DND-41 (cell line): Measurements from ENCODE around the gene DPYD.

Experiments
- ATAC-seq: fragments of 200-7000 bp; cut with Tn5 transposase; 3 replicates; pipeline ENCODE4 v1.9.1; 2021; ENCODE audit warnings: low read depth; ENCODE audit not compliant: insufficient read depth
- DNase-seq: peaks from one replicate; pipeline ENCODE4 v3.0.0-alpha.2; 2020
- H2AFZ ChIP-seq: 2 replicates; pipeline ENCODE4 v1.6.0; 2012; ENCODE audit warnings: low read depth, low read length
- H3K27ac ChIP-seq: 2 replicates; pipeline ENCODE4 v1.5.1; 2012; ENCODE audit warnings: low read length, inconsistent platforms
- H3K27me3 ChIP-seq: fragments of 200-600 bp; sonication (generic); 2 replicates; pipeline ENCODE4 v1.6.0; 2012; ENCODE audit warnings: low read length, mild to moderate bottlenecking, inconsistent platforms; ENCODE audit not compliant: insufficient read depth, poor library complexity
- H3K36me3 ChIP-seq: 2 replicates; pipeline ENCODE4 v1.5.1; 2012; ENCODE audit warnings: low read length, inconsistent platforms; ENCODE audit not compliant: insufficient read depth
- H3K4me1 ChIP-seq: 2 replicates; pipeline ENCODE4 v1.5.1; 2012; ENCODE audit warnings: mild to moderate bottlenecking, low read length; ENCODE audit not compliant: insufficient read depth
- H3K4me2 ChIP-seq: 2 replicates; pipeline ENCODE4 v1.6.0; 2012; ENCODE audit warnings: mild to moderate bottlenecking, moderate library complexity, low read length, inconsistent platforms; ENCODE audit not compliant: insufficient read depth
- H3K4me3 ChIP-seq, 2 experiments: fragments of 200-600 bp in 1 of 2; shearing (Covaris generic) in 1 of 2; 2 replicates each; pipeline ENCODE4 v1.5.1; 2012 to 2016; ENCODE audit warnings: inconsistent platforms in 2 of 2, low read length in 2 of 2, mild to moderate bottlenecking in 2 of 2, low read depth in 1 of 2, moderate library complexity in 1 of 2
- H3K79me2 ChIP-seq: 2 replicates; pipeline ENCODE4 v1.6.0; 2012; ENCODE audit warnings: low read length, inconsistent platforms; ENCODE audit not compliant: insufficient read depth
- H3K9ac ChIP-seq: 2 replicates; pipeline ENCODE4 v1.6.0; 2012; ENCODE audit warnings: low read depth, mild to moderate bottlenecking, inconsistent platforms, low read length, moderate library complexity
- H3K9me3 ChIP-seq: 2 replicates; pipeline ENCODE4 v1.5.1; 2012; ENCODE audit warnings: low read length, moderate library complexity, mild to moderate bottlenecking, inconsistent platforms; ENCODE audit not compliant: insufficient read depth, severe bottlenecking
- H4K20me1 ChIP-seq: 2 replicates; pipeline ENCODE4 v1.6.0; 2012; ENCODE audit warnings: low read length; ENCODE audit not compliant: insufficient read depth
- EZH2 ChIP-seq: IDR thresholded peaks from 3 replicates; pipeline ENCODE4 v1.6.1; 2012; ENCODE audit warnings: borderline replicate concordance, low read depth, mild to moderate bottlenecking, moderate library complexity, low read length, inconsistent platforms; ENCODE audit not compliant: severe bottlenecking
- TF ChIP-seq, protein P1 (sequence below): IDR thresholded peaks from 2 replicates; pipeline ENCODE4 v1.5.1; 2012; ENCODE audit warnings: borderline replicate concordance, low read length, moderate library complexity, mild to moderate bottlenecking; ENCODE audit not compliant: poor library complexity, severe bottlenecking; ENCODE audit errors: extremely low read depth

The DPYD gene

DNA sequence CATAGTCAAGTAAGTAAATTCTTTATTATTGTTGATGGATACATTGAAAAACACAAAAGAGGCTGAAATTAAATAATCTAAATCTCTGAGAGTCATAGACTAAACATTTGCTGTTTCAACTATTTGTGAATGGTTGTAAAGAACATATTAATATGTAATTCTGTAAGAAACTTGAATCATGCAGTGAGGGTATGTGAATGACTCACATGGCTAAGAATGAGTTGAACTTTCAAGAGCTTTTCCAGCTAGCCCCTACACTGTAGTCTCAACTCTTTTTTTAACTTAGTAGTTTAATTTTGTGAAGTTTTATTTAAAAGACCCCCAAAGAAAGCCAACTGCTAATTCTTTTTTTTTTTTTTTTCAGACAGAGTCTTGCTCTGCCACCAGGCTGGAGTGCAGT lies 588.1 kb downstream of the DPYD start:
- no peaks in the 10 kb centered on the region for H3K27me3 ChIP-seq
- DNase-seq (no peak), ATAC-seq (no peak)
- no peaks in the 10 kb centered on the region for H3K79me2 ChIP-seq
- H4K20me1 ChIP-seq: no peaks in the 10 kb centered on the region
- no peak overlapping the region for H3K27ac ChIP-seq
- no peak overlapping the region for H2AFZ ChIP-seq
- H3K36me3 ChIP-seq: no peaks in the 10 kb centered on the region
- H3K4me1 ChIP-seq: no peaks in the 10 kb centered on the region
- no peak for TF ChIP-seq EZH2
- TF ChIP-seq, protein P1, sequence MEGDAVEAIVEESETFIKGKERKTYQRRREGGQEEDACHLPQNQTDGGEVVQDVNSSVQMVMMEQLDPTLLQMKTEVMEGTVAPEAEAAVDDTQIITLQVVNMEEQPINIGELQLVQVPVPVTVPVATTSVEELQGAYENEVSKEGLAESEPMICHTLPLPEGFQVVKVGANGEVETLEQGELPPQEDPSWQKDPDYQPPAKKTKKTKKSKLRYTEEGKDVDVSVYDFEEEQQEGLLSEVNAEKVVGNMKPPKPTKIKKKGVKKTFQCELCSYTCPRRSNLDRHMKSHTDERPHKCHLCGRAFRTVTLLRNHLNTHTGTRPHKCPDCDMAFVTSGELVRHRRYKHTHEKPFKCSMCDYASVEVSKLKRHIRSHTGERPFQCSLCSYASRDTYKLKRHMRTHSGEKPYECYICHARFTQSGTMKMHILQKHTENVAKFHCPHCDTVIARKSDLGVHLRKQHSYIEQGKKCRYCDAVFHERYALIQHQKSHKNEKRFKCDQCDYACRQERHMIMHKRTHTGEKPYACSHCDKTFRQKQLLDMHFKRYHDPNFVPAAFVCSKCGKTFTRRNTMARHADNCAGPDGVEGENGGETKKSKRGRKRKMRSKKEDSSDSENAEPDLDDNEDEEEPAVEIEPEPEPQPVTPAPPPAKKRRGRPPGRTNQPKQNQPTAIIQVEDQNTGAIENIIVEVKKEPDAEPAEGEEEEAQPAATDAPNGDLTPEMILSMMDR: no peak
- H3K9ac ChIP-seq: no peak overlapping the region
- no peaks in the 10 kb centered on the region for H3K9me3 ChIP-seq
- no peak overlapping the region for H3K4me3 ChIP-seq
- H3K4me2 ChIP-seq: no peak overlapping the region

DNA sequence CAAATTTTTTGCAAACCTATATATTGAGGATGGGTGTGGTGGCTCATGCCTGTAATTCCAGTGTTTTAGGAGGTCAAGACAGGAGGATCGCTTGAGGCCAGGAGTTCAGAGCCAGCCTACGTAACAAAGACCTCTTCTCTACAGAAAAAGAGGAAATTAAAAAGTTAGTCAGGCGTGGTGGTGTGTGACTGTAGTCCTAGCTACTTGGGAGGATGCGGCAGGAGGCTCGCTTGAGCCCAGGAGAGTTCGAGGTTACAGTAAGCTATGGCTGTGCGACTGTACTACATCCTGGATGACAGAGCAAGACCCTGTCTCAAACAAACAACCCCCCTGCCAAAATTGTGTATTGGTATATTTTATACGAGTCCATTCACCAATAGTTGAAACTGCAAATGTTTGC lies 589.7 kb downstream of the DPYD start:
- Histone ChIP-seq H3K4me1 (no peaks in the 10 kb centered on the region), H3K4me3 (no peak overlapping the region), H3K27me3 (no peaks in the 10 kb centered on the region), H3K9ac (no peak overlapping the region), H3K9me3 (no peaks in the 10 kb centered on the region), H4K20me1 (no peaks in the 10 kb centered on the region), H3K36me3 (no peaks in the 10 kb centered on the region), H3K79me2 (no peaks in the 10 kb centered on the region), H3K27ac (no peak overlapping the region), H2AFZ (no peak overlapping the region), H3K4me2 (no peak overlapping the region)
- DNase-seq (no peak), ATAC-seq (no peak)
- TF ChIP-seq, protein P1: no peak
- no peak for TF ChIP-seq EZH2

DNA sequence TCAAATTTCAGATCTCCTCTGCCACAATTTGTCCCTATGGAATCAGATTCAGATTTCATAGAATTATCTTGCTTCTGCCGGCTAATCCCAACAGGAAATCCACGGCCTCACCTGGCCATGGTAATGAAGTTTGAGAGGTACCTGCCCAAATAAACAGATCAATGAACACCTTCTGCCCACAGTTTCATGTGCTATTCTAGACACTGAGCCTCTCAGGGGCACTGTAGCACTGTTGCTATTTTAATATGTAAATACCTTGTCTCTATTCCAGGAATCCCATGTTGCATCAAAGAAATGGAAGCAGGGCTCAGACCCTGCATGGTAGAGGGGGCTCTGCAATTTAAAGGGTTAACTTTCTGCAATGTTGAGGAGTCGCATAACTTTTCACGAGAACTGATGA lies 606.1 kb downstream of the DPYD start:
- H2AFZ ChIP-seq: no peak overlapping the region
- H3K4me3 ChIP-seq: no peak overlapping the region
- TF ChIP-seq, protein P1: no peak
- TF ChIP-seq EZH2: no peak
- H3K4me1 ChIP-seq: no peaks in the 10 kb centered on the region
- H3K9ac ChIP-seq: no peak overlapping the region
- no peaks in the 10 kb centered on the region for H3K79me2 ChIP-seq
- H3K27me3 ChIP-seq: no peaks in the 10 kb centered on the region
- no peak overlapping the region for H3K4me2 ChIP-seq
- H3K27ac ChIP-seq: no peak overlapping the region
- H4K20me1 ChIP-seq: no peaks in the 10 kb centered on the region
- no peaks in the 10 kb centered on the region for H3K36me3 ChIP-seq
- DNase-seq (no peak), ATAC-seq (no peak)
- peaks cover 2% of the 10 kb centered on the region for H3K9me3 ChIP-seq

DNA sequence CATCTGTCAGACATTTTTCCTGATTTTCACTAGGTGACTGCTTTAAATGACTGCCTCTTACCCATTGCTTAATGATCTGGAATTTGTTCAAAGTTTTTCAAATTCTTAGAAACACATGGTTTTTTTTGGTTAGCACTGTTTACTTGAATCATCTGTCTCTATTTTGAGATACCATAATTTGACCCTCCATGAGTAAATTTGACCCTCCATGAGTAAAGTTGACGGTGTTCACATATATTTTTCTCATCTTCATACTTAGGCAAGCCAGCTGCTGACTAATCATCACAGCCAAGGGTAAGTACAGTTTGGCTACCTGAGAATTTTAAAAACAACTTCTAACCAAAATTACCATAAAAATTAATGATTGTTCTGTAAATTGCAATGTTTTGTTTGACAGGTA lies 612.7 kb downstream of the DPYD start:
- TF ChIP-seq, protein P1: no peak
- TF ChIP-seq EZH2: no peak
- Histone ChIP-seq H3K4me1 (no peaks in the 10 kb centered on the region), H3K9ac (no peak overlapping the region), H3K27ac (no peak overlapping the region), H3K4me2 (no peak overlapping the region), H3K4me3 (no peak overlapping the region), H3K36me3 (peaks cover 12% of the 10 kb centered on the region), H3K79me2 (no peaks in the 10 kb centered on the region), H4K20me1 (no peaks in the 10 kb centered on the region), H2AFZ (no peak overlapping the region), H3K9me3 (no peaks in the 10 kb centered on the region), H3K27me3 (no peaks in the 10 kb centered on the region)
- ATAC-seq (no peak), DNase-seq (no peak)
